ENCODE results near the gene PATJ. TPM values are rescaled to one million over a fixed set of nuclear protein-coding genes. Genes with fewer than 3 reads are reported as not detected.
"Not testable (repeated sequence)": the region's sequence is repeated elsewhere in the genome, so short reads cannot be mapped to it uniquely, and the experiment has no call there.

PATJ gene
- total RNA-seq, 1 donor from 2014 or later = 5.7 TPM

DNA sequence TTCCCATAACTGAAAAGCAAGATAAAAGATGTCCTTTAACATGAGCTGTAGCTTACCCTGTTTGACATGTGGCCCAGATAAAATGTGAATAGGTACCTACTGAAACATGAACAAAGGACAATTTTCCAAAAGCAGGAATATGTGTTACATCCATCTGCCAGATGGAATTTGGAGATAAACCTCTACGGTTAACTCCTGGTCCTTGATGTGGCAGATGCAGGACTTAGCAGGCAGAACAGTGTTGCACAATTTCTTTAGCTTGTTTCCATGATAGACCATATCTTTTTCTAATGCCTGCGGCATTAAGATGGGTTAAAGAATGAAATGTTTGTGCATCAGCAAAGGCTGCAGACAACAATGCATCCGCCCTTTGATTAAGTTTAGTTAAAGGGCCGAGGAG is 437.8 kb downstream of the PATJ start:
- H3K9ac ChIP-seq (ENCODE audit: low read depth in 1 of 3, low read length in 3 of 3); H3K36me3 ChIP-seq (ENCODE audit: control insufficient read depth in 3 of 3, insufficient read depth in 3 of 3, low read length in 3 of 3); H3K4me1 ChIP-seq (ENCODE audit: control insufficient read depth in 3 of 3, insufficient read depth in 3 of 3, low read length in 3 of 3); H3K27me3 ChIP-seq (ENCODE audit: control insufficient read depth in 3 of 3, insufficient read depth in 3 of 3, low read length in 3 of 3); H3K4me3 ChIP-seq (ENCODE audit: low read length in 3 of 3); H3K9me3 ChIP-seq (ENCODE audit: control insufficient read depth in 3 of 3, low read length in 3 of 3); H3K27ac ChIP-seq (ENCODE audit: low read depth, low read length): not testable (repeated sequence)

DNA sequence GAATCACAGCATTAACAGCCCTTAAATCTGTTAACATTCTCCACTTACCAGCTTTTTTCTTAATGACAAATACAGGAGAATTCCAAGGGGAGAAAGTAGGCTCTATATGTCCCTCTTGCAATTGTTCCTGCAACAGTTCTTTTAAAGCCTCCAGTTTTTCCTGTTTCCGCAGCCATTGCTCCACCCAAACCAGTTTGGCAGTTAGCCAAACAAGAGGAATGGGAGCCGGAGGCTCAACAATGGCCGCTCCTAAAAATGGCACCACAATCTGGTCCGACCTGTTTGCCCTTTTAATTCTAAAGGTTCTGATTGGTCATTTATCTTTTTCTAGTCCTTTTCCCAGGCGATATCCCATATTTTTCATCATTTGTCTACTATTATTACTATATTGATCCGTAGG is 438.4 kb downstream of the PATJ start:
- Histone ChIP-seq H3K9ac (ENCODE audit: low read depth in 1 of 3, low read length in 3 of 3) (no peak overlapping the region), H3K4me1 (ENCODE audit: control insufficient read depth in 3 of 3, insufficient read depth in 3 of 3, low read length in 3 of 3) (no peaks in the 10 kb centered on the region), H3K27me3 (ENCODE audit: control insufficient read depth in 3 of 3, insufficient read depth in 3 of 3, low read length in 3 of 3) (no peaks in the 10 kb centered on the region), H3K27ac (ENCODE audit: low read depth, low read length) (no peak overlapping the region), H3K36me3 (ENCODE audit: control insufficient read depth in 3 of 3, insufficient read depth in 3 of 3, low read length in 3 of 3) (no peaks in the 10 kb centered on the region), H3K4me3 (ENCODE audit: low read length in 3 of 3) (no peak overlapping the region), H3K9me3 (ENCODE audit: control insufficient read depth in 3 of 3, low read length in 3 of 3) (no peaks in the 10 kb centered on the region)

DNA sequence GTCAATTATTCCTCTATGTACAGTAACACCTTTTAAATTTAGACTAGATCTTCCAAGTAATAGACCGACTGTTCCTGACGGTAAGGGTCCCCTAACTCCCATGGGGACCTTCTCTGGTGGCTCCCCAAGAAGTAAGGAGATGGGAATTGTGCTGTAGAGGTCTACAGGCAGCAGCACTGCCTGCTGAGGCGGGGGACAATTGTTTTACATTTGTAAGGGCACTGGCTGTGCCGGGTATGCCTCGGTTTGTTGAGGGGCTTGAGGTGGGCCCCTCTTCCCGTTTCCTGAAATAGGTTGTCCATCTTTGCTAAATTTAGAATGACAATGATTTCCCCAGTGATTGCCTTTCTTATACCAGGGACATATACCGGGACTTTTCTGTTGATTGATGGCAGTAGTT is 439.3 kb downstream of the PATJ start:
- Histone ChIP-seq H3K4me3 (ENCODE audit: low read length in 3 of 3) (no peak overlapping the region), H3K9ac (ENCODE audit: low read depth in 1 of 3, low read length in 3 of 3) (no peak overlapping the region), H3K27ac (ENCODE audit: low read depth, low read length) (no peak overlapping the region), H3K4me1 (ENCODE audit: control insufficient read depth in 3 of 3, insufficient read depth in 3 of 3, low read length in 3 of 3) (no peaks in the 10 kb centered on the region), H3K9me3 (ENCODE audit: control insufficient read depth in 3 of 3, low read length in 3 of 3) (no peaks in the 10 kb centered on the region), H3K27me3 (ENCODE audit: control insufficient read depth in 3 of 3, insufficient read depth in 3 of 3, low read length in 3 of 3) (no peaks in the 10 kb centered on the region), H3K36me3 (ENCODE audit: control insufficient read depth in 3 of 3, insufficient read depth in 3 of 3, low read length in 3 of 3) (no peaks in the 10 kb centered on the region)

DNA sequence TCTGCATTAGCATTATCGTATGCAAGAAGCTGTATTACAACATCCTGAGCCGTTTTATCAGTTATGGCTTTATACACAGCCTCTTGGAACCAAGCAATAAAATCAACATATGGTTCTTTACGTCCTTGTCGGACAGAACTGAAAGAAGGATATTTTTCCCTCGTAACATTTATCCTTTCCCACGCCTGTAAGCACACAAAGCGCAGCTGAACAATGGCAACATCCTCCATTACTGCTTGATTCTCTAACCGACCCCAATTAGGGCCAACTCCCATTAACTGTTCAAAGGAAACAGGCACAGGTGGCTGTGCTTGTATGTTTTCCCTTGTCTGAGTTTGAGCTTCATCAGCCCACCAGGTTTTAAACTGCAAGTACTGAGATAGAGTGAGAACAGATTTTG is 439.9 kb downstream of the PATJ start:
- not testable (repeated sequence) for H3K9ac ChIP-seq (ENCODE audit: low read depth in 1 of 3, low read length in 3 of 3); H3K4me1 ChIP-seq (ENCODE audit: control insufficient read depth in 3 of 3, insufficient read depth in 3 of 3, low read length in 3 of 3); H3K27ac ChIP-seq (ENCODE audit: low read depth, low read length); H3K4me3 ChIP-seq (ENCODE audit: low read length in 3 of 3); H3K27me3 ChIP-seq (ENCODE audit: control insufficient read depth in 3 of 3, insufficient read depth in 3 of 3, low read length in 3 of 3); H3K36me3 ChIP-seq (ENCODE audit: control insufficient read depth in 3 of 3, insufficient read depth in 3 of 3, low read length in 3 of 3); H3K9me3 ChIP-seq (ENCODE audit: control insufficient read depth in 3 of 3, low read length in 3 of 3)

DNA sequence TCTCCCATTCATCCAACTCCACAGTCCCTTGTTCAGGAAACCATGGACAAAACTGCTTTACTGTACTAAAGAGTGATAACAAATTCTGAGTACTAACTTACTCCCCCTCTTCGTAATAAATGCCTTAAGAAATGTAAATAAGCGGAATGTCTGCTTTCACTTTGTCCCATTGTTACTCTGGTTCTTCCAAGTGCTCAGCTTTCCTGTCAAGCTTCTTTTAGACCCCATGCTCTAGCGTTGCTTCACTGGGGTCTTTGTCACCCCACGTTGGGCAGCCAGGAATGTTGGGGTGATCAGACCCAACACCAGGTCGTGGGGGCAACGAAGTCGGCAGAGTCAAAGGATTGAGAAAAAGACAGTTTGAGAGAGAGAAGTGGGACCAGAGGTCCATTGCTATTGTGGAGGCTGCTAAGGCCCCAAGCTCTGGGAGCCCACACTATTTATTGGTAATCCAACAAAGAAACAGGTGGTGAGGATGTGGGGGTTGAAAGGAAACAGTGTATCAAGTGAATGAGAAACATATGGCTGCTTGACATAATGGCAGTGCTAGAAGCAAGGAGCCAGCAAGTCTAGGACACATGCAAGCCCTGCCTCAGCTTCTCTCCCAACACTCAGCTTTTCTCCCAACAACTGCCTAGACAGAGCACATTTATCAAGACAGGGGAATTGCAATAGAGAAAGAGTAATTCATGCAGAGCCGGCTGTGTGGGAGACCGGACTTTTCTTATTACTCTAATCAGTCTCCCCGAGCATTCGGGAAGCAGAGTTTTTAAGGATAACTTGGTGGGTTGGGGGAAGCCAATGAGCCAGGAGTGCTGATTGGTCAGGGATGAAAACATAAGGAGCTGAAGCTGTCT is 441.1 kb downstream of the PATJ start:
- not testable (repeated sequence) for H3K27ac ChIP-seq (ENCODE audit: low read depth, low read length); H3K4me1 ChIP-seq (ENCODE audit: control insufficient read depth in 3 of 3, insufficient read depth in 3 of 3, low read length in 3 of 3); H3K36me3 ChIP-seq (ENCODE audit: control insufficient read depth in 3 of 3, insufficient read depth in 3 of 3, low read length in 3 of 3); H3K9ac ChIP-seq (ENCODE audit: low read depth in 1 of 3, low read length in 3 of 3); H3K27me3 ChIP-seq (ENCODE audit: control insufficient read depth in 3 of 3, insufficient read depth in 3 of 3, low read length in 3 of 3); H3K9me3 ChIP-seq (ENCODE audit: control insufficient read depth in 3 of 3, low read length in 3 of 3); H3K4me3 ChIP-seq (ENCODE audit: low read length in 3 of 3)

DNA sequence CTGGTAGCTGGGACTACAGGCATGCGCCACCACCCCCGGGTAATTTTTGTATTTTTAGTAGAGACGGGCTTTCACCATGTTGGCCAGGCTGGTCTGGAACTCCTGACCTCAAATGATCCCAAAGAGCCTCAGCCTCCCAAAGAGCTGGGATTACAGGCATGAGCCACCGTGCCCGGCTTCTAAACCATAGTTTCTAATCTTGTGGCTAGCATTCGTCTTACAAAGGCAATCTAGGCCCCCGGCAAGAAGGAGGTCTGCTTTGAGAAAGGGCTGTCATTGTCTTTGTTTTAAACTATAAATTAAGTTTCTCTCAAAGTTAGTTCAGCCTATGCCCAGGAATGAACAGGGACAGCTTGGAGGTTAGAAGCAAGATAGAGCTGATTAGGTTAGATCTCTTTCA is 442.1 kb downstream of the PATJ start:
- Histone ChIP-seq H3K4me3 (ENCODE audit: low read length in 3 of 3) (no peak overlapping the region), H3K9ac (ENCODE audit: low read depth in 1 of 3, low read length in 3 of 3) (no peak overlapping the region), H3K4me1 (ENCODE audit: control insufficient read depth in 3 of 3, insufficient read depth in 3 of 3, low read length in 3 of 3) (no peaks in the 10 kb centered on the region), H3K9me3 (ENCODE audit: control insufficient read depth in 3 of 3, low read length in 3 of 3) (no peaks in the 10 kb centered on the region), H3K36me3 (ENCODE audit: control insufficient read depth in 3 of 3, insufficient read depth in 3 of 3, low read length in 3 of 3) (no peaks in the 10 kb centered on the region), H3K27me3 (ENCODE audit: control insufficient read depth in 3 of 3, insufficient read depth in 3 of 3, low read length in 3 of 3) (no peaks in the 10 kb centered on the region), H3K27ac (ENCODE audit: low read depth, low read length) (no peak overlapping the region)

DNA sequence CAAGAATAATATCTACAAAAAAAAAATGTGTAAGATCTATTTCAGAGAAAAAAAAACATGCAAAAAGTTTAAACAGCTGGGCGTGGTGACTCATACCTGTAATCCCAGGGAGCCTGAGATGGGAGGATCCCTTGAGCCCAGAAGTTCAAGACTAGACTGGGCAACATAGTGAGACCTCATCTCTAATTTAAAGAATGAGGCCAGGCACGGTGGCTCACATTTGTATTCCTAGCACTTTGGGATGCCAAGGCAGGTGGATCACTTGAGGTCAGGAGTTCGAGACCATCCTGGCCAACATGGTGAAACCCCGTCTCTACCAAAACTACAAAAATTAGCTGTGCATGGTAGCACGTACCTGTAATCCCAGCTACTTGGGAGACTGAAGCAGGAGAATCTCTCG is 443.0 kb downstream of the PATJ start:
- not testable (repeated sequence) for H3K27me3 ChIP-seq (ENCODE audit: control insufficient read depth in 3 of 3, insufficient read depth in 3 of 3, low read length in 3 of 3); H3K9me3 ChIP-seq (ENCODE audit: control insufficient read depth in 3 of 3, low read length in 3 of 3); H3K36me3 ChIP-seq (ENCODE audit: control insufficient read depth in 3 of 3, insufficient read depth in 3 of 3, low read length in 3 of 3); H3K9ac ChIP-seq (ENCODE audit: low read depth in 1 of 3, low read length in 3 of 3); H3K4me1 ChIP-seq (ENCODE audit: control insufficient read depth in 3 of 3, insufficient read depth in 3 of 3, low read length in 3 of 3); H3K27ac ChIP-seq (ENCODE audit: low read depth, low read length); H3K4me3 ChIP-seq (ENCODE audit: low read length in 3 of 3)

DNA sequence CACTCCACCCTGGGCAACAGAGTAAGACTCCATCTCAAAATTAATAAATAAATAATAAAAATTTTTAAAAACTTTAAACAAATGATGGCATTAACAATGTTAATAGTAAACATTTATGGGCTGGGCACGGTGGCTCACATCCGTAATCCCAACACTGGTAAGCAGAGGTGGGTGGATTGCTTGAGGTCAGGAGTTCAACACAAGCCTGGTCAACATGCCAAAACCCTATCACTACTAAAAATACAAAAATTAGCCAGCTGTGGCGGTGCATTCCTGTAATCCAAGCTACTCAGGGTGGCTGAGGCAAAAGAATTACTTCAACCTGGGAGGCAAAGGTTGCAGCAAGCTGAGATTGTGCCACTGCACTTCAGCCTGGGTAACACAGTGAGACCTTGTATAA is 443.4 kb downstream of the PATJ start:
- Histone ChIP-seq H3K4me1 (ENCODE audit: control insufficient read depth in 3 of 3, insufficient read depth in 3 of 3, low read length in 3 of 3) (no peaks in the 10 kb centered on the region), H3K27ac (ENCODE audit: low read depth, low read length) (no peak overlapping the region), H3K36me3 (ENCODE audit: control insufficient read depth in 3 of 3, insufficient read depth in 3 of 3, low read length in 3 of 3) (no peaks in the 10 kb centered on the region), H3K4me3 (ENCODE audit: low read length in 3 of 3) (no peak overlapping the region), H3K9me3 (ENCODE audit: control insufficient read depth in 3 of 3, low read length in 3 of 3) (no peaks in the 10 kb centered on the region), H3K27me3 (ENCODE audit: control insufficient read depth in 3 of 3, insufficient read depth in 3 of 3, low read length in 3 of 3) (no peaks in the 10 kb centered on the region), H3K9ac (ENCODE audit: low read depth in 1 of 3, low read length in 3 of 3) (no peak overlapping the region)

DNA sequence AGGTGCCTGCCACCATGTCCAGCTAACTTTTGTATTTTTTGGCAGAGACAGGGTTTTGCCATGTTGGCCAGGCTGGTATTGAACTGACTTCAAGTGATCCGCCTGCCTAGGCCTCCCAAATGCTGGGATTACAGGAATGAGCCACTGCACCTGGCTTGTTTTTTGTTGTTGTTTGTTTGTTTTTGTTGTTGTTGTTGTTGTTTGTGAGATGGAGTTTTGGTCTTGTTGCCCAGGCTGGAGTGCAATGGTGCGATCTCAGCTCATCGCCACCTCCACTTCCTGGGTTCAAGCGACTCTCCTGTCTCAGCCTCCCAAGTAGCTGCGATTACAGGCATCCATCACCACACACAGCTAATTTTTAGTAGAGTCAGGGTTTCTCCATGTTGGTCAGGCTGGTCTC is 445.3 kb downstream of the PATJ start:
- Histone ChIP-seq H3K27me3 (ENCODE audit: control insufficient read depth in 3 of 3, insufficient read depth in 3 of 3, low read length in 3 of 3) (no peaks in the 10 kb centered on the region), H3K9ac (ENCODE audit: low read depth in 1 of 3, low read length in 3 of 3) (no peak overlapping the region), H3K4me3 (ENCODE audit: low read length in 3 of 3) (no peak overlapping the region), H3K36me3 (ENCODE audit: control insufficient read depth in 3 of 3, insufficient read depth in 3 of 3, low read length in 3 of 3) (no peaks in the 10 kb centered on the region), H3K9me3 (ENCODE audit: control insufficient read depth in 3 of 3, low read length in 3 of 3) (no peaks in the 10 kb centered on the region), H3K4me1 (ENCODE audit: control insufficient read depth in 3 of 3, insufficient read depth in 3 of 3, low read length in 3 of 3) (no peaks in the 10 kb centered on the region), H3K27ac (ENCODE audit: low read depth, low read length) (no peak overlapping the region)

DNA sequence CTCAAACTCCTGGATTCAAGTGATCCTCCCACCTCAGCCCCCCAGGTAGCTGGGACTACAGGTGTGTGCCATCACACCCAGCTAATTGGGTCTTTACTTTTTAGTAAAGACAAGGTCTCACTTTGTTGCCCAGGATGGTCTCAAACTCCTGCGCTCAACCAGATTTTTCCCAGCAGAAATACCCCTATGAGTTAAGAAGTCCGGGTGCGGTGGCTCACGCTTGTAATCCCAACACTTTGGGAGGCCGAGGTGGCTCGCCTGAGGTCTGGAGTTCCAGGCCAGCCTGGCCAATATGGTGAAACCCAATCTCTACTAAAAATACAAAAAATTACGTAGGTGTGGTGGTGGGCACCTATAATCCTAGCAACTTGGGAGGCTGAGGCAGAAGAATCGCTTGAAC is 445.8 kb downstream of the PATJ start:
- no peak overlapping the region for H3K9ac ChIP-seq (ENCODE audit: low read depth in 1 of 3, low read length in 3 of 3)
- H3K4me1 ChIP-seq (ENCODE audit: control insufficient read depth in 3 of 3, insufficient read depth in 3 of 3, low read length in 3 of 3) = no peaks in the 10 kb centered on the region
- no peaks in the 10 kb centered on the region for H3K9me3 ChIP-seq (ENCODE audit: control insufficient read depth in 3 of 3, low read length in 3 of 3)
- no peak overlapping the region for H3K4me3 ChIP-seq (ENCODE audit: low read length in 3 of 3)
- H3K36me3 ChIP-seq (ENCODE audit: control insufficient read depth in 3 of 3, insufficient read depth in 3 of 3, low read length in 3 of 3) = no peaks in the 10 kb centered on the region
- H3K27ac ChIP-seq (ENCODE audit: low read depth, low read length) = no peak overlapping the region
- no peaks in the 10 kb centered on the region for H3K27me3 ChIP-seq (ENCODE audit: control insufficient read depth in 3 of 3, insufficient read depth in 3 of 3, low read length in 3 of 3)

Measured in skeletal muscle tissue (tissue), 4 donors.